Activated CD4-positive, CD25-positive, alpha-beta regulatory T cell treated with anti-CD3 and anti-CD28 coated beads, Interleukin-2, amount 50 U/mL, for 24 hours (primary cell): Measurements from ENCODE around the gene CASTOR2.
"Not testable (repeated sequence)": the region's sequence is repeated elsewhere in the genome, so short reads cannot be mapped to it uniquely, and the experiment has no call there.

ENCODE experiments used
- ATAC-seq, 2 donors: fragments of 150-1000 bp; cut with Tn5 transposase; one replicate each; pipeline ENCODE4 v1.10.0; 2021; ENCODE audit warnings: mild to moderate bottlenecking in 1 of 2, moderate library complexity in 1 of 2

Gene CASTOR2

DNA sequence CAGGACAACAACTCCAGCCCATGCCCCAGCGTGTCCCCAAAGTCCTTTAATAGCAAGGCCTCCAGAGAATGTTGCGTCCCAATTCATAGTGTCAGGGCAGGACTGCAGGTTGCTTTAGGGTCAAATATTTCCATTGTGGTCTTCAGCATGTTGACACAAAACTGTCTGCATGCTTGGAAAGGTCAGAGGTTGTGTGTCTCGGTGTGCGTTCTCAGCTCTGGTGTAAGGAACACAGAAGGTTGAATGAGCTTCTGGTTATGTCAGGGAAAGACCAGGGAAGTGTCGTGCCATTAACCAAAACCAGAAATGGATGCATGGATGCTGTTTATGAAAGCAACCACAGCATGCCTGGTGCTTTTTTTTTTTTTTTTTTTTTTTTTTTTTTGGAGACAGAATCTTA is 31.9 kb downstream of the CASTOR2 start:
- not testable (repeated sequence) for ATAC-seq

- ATAC-seq = peak; percentile 41 to 46
These were observed 33.3 kb downstream of the CASTOR2 start for GRCh38 chr7:74997811-74998210.

DNA sequence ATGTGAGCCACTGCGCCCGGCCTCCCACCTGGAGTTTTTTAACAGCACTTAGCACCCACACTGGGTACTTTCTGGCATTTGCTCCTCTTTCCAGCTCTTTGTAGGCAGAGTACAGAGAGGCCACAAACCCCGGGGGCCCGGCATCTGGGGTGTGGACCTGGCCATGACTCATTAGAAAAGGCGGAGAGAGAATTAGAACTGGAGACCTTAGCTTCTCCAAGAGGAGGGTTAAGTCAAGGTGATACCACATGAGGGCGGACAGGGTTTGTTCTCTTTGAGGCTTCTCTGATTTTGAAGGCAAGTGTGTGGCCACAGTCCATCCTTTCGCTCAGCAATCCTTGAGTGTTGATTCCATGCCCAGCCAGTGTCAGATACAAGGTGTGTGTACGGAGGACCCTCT is 36.9 kb downstream of the CASTOR2 start:
- not testable (repeated sequence) for ATAC-seq

DNA sequence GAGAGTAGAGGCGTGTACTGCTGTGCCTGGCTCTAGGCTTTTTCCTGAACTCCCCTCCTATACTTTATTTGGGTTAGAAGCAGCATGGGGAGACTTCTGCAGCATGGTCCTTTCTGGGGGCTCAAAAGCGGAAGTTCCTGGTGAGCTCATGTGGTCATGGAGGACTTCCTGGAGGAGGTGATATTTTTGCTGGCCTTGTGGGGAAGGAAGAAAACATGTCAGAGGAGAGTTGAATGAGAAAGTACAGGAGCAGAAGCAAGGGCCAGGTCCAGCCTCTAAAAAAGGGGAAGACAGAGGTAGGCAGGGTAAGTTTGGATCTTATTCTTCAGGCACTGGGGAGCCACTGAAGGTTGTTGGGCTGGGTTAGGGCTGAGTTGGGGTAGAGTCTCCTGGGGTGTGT is 45.5 kb downstream of the CASTOR2 start:
- no peak for ATAC-seq

GRCh38 chr7:75017832-75018231 is 53.3 kb downstream of the CASTOR2 start:
- ATAC-seq = no peak

- no peak for ATAC-seq
These were observed 54.3 kb downstream of the CASTOR2 start for GRCh38 chr7:75018570-75019364.

DNA sequence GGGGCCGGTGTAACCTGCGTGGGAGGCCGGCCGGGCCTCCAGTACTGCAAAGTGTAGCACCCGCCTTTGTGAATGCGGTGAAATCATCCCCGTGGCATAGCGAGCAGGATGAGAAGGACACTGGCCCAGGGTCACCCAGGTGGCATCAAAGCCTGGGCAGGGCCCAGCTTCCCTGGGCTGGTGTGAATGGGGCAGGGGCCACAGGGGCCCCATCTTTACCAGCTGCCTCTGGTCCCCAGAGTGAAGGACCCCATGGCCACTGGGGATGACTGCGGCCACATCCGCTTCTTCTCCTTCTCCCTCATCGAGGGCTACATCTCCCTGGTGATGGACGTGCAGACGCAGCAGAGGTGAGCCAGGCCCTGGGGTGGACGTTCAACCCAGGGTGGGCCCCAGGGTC is 55.3 kb downstream of the CASTOR2 start:
- ATAC-seq = no peak

- ATAC-seq = no peak
These were observed 60.4 kb downstream of the CASTOR2 start for GRCh38 chr7:75024922-75025321.

DNA sequence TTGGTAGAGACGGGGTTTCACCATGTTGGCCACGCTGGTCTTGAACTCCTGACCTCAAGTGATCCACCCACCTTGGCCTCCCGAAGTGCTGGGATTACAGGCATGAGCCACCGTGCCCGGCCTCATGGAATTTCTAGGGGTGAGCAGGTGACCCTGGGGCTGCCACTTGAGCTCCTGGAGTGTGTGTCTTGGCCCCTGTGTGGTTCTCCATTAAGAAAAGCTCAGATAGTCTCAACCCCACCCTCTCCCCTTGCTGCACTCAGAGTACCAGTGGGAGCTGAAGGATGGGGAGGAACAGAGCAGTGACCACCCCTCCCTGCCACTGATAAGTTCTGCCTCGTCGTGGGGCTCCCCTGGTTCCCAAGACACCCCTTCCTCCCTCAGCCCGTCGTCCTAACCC is 63.8 kb downstream of the CASTOR2 start:
- ATAC-seq = no peak

DNA sequence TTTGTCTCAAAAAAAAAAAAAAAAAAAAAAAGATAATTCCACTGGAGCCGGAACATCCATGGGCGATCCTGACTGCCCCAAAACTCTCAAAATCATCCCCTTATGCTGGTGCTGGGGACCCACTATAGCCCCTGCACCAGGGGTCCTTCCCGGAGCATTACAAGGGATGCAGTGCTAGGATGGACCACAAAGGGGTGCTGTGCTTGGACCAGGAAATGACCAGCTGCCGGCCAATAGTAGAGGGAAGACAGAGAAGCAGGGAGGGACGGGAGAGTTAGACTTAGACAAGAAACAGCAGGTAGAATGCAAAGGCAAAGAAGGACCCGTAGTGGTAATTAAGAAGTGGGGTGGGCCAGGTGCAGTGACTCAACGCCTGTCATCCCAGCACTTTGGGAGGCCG is 68.6 kb downstream of the CASTOR2 start:
- ATAC-seq = no peak

DNA sequence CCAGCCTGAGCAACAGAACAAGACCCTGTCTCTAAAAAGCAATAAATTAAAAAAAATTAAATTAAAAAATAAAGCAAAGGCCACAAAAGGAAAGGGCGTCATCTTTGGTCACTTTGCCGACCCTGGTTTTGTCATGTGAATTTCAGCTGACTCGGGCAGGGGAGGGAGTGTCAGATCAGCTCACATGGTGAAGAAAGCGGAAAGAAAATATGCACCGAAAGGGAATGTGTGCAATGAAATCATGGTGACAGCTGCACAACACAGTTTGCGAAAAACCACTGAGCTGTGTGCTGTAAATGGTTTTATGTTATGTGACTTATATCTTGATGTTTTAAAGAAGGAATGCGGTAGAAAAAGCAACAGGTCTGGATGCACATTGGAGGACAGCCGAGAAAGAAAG is 69.3 kb downstream of the CASTOR2 start:
- no peak for ATAC-seq

DNA sequence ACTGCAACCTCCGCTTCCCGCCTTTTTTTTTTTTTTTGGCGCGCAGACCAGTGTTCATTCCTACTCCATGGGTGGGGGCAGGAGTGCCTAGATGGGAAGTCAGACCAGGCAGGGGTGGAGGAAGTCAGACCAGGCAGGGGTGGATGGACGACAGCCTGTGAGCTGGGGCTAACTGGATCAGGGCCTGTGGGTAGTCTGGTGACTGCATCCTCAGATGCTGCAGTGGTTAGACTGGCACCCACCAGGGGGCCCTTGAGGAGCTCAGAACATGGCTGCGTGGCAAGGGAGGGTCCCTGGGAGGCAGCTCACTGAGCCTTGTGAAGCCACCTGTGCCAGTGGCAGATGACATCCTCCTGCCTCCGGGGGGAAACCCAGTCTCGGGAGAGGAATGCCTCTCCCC is 74.0 kb downstream of the CASTOR2 start:
- ATAC-seq = no peak

GRCh38 chr7:75039166-75039565 is 74.7 kb downstream of the CASTOR2 start:
- ATAC-seq = no peak

GRCh38 chr7:75039709-75040108 is 75.2 kb downstream of the CASTOR2 start:
- no peak for ATAC-seq

DNA sequence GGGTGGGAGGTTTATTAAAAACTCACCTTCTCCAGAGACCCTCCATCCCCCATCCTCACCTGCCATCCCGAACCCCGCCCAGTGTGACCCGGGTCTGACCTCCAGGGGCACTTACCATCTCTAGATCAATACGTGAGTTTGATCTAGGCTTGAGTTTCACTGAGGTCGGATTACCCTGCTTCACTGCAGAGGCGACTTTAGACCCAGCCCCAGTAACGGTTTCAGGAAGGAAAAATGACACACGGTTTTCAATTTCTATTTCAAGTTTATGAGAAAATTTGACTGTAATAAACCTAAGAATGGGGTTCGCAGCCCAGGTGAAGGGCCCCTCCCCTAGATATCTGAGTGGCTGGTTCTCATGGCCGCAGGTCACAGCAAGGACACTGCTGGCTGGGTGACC is 76.0 kb downstream of the CASTOR2 start:
- ATAC-seq = no peak

DNA sequence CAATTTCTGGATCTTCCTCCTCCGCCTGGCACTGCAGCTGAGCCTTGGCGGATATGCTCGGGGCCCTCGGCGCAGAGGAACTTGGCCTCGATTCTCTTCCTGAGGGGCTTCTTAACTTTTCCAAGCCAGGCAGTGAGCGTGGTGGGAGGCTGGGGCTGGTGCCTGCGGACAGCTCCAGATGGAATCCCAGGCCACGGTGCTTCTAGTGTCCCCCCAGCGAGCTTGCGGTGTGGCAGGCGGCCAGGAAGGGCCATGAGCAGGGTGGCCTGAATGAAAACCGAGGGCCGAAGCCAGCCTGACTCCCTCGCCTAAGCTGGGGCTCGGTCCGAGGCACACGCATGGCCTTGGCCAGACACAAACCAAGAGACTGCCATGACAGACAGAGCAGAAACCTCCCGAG is 77.8 kb downstream of the CASTOR2 start:
- no peak for ATAC-seq

- no peak for ATAC-seq
These were observed 78.6 kb downstream of the CASTOR2 start for GRCh38 chr7:75042831-75043703.

DNA sequence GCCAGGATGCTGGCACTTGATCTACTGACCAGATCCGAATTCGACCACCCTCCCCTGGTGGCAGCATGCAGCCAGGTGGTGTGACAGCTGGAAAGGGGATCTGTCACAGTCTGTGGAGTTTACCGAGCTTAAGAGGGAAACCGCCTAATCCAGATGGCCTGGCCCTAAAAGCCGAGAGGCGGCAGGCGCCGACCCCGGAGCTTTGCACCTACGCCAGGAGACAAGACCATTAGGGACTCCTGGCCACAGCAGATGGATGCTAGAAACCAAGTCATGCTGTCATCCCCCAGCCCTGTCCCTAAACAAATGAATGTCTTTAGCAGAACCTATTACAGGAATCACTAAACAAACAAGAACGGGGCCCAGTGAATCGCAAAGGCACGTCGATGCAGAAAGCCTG is 81.4 kb downstream of the CASTOR2 start:
- no peak for ATAC-seq

DNA sequence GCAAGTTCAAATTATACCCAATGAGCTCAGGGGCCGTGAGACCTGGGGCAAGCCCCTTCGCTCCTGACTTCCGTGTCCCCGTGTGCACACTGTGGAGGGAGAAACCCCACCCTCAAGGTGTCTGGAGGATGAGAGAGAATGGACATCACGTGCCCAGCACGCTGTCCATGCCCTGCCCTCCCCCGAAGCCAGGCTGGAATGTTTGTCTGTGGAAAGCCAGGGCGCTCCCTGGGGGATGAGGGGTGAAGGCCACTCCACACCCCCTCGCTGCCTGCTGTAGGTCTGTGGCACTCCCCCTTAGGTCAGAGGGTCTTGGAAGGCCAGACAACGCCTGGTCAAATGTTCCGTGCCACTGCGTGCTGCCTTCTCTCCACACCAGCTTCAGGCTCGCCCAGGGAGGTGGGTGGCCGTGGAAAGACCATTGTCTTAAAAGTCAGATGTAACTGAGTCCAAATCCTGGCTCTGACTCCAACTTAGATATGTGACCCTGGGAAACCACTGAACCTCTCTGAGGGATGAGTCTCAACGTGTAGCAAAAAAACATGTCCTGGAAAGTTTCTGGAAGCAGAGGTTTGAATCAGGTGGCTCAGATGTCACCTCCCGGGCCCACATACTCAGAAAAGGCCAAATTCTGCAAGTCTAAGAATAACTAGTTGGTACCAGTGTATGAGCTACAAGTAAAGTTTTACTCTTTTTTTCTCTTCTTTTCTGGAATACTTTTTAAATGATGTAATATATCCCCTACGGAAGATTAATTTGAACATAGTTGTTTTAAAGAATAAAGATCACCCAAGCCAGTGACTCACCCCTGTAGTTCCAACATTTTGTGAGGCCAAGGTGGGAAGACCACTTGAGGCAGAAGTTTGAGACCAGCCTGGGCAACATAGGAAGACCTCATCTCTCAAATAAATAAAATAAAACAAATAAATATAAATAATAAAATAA is 84.2 kb downstream of the CASTOR2 start:
- ATAC-seq = no peak

DNA sequence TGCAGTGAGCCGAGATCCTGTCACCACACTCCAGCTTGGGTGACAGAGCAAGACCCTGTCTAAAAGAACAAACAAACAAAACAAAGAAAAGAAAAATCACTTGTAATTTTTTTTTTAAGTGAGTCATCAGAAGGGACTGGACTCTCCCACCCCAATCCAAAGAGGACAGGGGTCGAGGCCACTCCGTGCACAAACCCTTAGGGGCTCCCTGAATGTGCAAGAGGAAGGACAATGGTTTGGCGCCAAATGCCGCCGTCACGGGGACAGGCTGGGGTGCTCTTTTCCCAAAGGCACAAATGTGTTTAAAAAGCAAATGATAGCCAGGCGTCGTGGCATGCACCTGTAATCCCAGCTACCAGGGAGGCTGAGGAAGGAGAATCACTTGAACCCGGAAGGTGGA is 85.3 kb downstream of the CASTOR2 start:
- no peak for ATAC-seq

DNA sequence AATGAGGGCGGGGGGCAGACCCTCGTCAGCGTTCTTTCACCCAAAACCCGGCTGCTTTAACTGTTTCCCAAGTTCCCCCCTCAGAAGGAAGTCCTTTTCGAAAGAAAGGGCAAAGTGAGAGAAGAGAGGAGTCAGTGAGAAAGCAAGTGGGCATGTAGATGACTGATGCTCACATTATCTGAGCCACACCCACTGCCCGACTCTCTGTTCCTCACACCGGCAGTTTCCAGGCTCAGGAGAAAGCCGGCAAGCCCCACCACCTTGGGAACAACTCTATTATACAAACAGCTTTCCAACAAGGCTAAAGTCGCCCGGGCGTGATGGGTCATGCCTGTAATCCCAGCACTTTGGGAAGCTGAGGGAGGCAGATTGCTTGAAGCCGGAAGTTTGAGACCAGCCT is 86.0 kb downstream of the CASTOR2 start:
- no peak for ATAC-seq

DNA sequence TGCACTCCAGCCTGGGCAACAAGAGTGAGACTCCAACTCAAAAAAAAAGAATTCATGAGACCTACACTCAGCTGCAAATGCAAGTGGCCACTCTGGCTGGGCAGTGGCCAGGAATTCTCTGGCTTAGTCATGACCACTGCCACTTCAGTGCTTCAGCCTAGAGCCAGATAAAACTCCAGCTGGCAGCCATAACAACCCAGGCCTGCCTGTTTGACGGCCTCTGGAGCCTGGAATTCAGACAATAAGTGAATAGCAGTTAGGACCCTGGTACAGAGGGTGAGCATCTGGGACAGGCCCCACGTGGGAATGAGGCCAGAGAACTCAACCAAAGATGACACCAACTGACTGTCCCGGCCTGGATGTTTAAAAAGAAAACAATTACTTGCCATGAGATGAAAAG is 90.2 kb downstream of the CASTOR2 start:
- ATAC-seq = no peak

- ATAC-seq = no peak
These were observed 90.7 kb downstream of the CASTOR2 start for GRCh38 chr7:75055155-75055554.
